ENCODE measurements around the gene PDCD4.
A peak's percentile ranks its signal among the peaks of the same experiment; 100 is the strongest.
"Not testable (repeated sequence)": the region's sequence is repeated elsewhere in the genome, so short reads cannot be mapped to it uniquely, and the experiment has no call there.

The PDCD4 gene

DNA sequence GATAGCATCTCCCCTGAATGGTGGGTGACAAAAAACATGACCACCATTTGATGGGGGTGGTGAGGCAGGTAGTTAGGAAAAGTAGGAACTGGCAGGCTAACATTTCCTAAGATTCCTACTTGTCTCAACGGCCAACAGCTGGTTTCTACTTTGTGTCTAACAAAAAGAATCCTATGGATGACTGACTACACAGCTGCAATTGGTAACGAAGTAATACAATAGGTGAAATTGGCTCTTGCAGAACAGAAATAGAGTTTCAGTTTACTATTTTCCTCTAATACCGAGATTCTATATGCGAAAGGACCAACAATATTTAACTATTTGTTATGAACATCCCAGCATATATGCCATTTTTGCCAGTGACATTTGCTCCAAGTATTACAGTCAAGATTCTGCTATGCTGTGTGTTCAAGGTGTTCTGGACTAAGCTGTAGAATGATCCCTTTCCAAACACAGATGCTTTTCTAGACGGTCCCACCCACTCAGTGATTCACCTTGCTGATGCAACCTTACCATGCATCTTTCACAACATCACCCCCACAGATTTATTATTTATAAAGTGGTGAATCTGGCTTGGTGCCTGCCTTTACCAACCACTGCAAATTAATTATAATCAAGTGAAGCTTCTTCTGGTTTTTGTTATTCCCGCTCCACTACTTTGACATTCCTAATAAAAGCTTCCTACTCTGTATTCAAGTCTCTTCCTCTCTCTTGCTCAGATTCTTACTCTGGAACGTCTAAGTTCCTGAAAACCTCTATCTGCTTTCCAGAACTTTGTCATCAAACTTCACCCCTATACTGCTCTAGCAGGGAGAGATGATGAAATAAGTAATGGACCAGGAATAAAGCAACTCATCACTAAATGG lies 30.5 kb downstream of the PDCD4 start:
- TF ChIP-seq, protein P1, sequence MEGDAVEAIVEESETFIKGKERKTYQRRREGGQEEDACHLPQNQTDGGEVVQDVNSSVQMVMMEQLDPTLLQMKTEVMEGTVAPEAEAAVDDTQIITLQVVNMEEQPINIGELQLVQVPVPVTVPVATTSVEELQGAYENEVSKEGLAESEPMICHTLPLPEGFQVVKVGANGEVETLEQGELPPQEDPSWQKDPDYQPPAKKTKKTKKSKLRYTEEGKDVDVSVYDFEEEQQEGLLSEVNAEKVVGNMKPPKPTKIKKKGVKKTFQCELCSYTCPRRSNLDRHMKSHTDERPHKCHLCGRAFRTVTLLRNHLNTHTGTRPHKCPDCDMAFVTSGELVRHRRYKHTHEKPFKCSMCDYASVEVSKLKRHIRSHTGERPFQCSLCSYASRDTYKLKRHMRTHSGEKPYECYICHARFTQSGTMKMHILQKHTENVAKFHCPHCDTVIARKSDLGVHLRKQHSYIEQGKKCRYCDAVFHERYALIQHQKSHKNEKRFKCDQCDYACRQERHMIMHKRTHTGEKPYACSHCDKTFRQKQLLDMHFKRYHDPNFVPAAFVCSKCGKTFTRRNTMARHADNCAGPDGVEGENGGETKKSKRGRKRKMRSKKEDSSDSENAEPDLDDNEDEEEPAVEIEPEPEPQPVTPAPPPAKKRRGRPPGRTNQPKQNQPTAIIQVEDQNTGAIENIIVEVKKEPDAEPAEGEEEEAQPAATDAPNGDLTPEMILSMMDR (IDR thresholded peaks at IDR 0.05; ENCODE audit: low read depth, low read length): no peak
- in situ Hi-C loops (cut with HindIII; ENCODE audit: low sequenced_read_pairs): no loop called here
- no peak overlapping the region for H3K4me3 ChIP-seq (ENCODE audit: low read depth, low read length)
- DNase-seq (ENCODE audit: low read depth, low spot score): peak; percentile 77

DNA sequence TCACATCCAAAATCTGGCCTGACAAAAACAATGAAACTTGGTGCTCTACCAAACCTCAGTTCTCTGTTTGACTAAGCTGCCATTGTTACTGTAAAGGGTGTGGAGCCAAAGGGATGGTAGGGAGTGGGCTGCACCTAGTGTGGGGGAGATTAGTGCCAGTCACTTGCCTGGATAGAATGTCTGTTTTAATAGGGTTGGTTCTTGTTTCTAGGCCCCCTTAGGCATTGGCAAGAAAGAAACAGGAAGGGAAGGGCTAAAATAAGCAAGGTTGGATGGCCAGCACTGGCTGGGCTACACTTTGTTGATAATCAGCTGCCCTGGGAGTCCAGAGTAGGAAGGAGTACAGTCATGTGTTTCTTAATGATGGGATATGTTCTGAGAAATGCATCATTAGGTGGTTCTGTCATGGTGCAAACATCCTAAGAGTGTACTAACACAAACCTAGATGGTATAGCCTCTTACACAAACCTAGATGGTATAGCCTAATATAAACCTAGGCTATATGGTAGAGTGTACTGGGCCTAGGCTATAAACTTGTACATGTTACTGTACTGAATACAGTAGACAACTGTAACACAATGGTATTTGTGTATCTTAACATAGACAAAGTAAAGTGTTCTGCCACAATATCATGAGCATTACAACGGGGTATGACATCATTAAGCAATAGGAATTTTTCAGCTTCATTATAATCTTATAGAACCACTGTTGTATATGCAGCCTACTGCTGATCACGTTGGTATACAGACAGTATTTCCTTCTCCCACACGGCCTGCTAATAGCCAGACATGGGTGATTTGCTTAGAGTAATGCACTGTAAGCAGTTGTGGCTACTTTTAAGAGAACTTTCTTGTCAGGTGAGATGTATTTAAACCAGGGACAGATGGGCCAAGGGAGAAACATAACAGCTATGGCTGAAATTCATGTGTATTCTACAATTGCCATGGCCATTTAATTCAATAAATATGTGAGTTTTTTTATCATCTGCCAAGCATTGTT lies 31.9 kb downstream of the PDCD4 start:
- in situ Hi-C loops (cut with HindIII; ENCODE audit: low sequenced_read_pairs): no loop called here
- TF ChIP-seq, protein P1 (IDR thresholded peaks at IDR 0.05; ENCODE audit: low read depth, low read length): no peak
- DNase-seq (ENCODE audit: low read depth, low spot score): no peak
- H3K4me3 ChIP-seq (ENCODE audit: low read depth, low read length): no peak overlapping the region

DNA sequence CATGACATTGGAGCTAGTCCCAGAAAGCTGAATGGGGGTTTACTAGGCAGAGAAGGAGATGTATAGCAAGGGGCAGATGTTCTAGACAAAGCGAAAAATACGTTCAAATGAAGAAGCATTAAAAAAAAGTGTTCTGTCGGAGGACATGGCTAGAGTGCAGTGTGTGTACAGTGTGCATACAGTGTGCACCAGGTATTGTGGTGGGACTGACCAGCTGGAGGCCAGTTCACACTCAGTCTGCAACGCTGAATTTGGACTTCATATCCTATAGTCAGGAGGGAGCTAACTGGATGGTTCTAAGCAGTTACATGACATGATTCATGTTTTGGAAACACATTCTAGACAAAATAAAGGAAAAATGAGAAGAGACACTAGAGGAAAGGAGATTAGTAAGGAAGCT lies 38.4 kb downstream of the PDCD4 start:
- in situ Hi-C loops (cut with HindIII; ENCODE audit: low sequenced_read_pairs): no loop called here
- TF ChIP-seq, protein P1 (IDR thresholded peaks at IDR 0.05; ENCODE audit: low read depth, low read length): no peak

DNA sequence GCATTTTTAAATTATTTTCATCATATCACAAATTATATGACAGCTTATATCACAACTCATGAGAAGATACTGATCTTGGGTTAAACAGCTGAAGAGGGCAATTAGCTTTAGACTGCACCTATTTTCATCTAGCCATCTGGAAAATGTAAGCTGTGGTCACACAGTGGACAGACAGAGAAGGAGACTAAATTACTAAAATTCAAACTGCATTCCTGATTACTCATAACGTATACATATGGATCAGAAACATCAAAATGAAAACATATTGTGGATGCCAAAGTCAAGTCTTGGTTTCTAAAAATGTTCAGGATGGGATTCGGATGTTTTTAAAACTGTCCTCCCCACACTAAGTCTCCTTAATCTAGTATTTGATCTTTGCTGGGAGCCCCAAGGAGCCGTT lies 40.6 kb downstream of the PDCD4 start:
- DNase-seq (ENCODE audit: low read depth, low spot score): peak; percentile 62
- in situ Hi-C loops (cut with HindIII; ENCODE audit: low sequenced_read_pairs): no loop called here
- no peak overlapping the region for H3K4me3 ChIP-seq (ENCODE audit: low read depth, low read length)
- TF ChIP-seq, protein P1 (IDR thresholded peaks at IDR 0.05; ENCODE audit: low read depth, low read length): no peak

More for the DNA sequence above, 38.4 kb downstream of the PDCD4 start:
- H3K4me3 ChIP-seq (ENCODE audit: low read depth, low read length): no peak overlapping the region
- DNase-seq (ENCODE audit: low read depth, low spot score): no peak

DNA sequence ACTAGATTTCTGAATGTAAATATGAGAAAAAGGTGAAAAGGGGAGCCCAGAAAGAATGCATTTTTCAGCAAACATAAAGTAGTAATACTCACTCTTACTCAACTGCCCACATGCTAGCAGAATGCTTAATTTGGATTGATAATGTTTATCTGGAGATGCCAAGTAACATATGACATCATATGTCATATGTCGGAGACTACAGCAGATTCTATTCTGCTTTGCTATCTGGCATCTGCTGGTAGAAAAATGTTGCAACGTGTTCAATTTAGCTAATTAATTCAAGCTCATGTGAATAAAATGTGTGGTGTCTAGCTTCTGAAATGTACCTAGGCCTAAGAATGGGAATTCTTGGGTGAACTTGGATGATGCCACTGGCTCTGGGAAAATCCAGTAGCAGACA lies 42.7 kb downstream of the PDCD4 start:
- in situ Hi-C loops (cut with HindIII; ENCODE audit: low sequenced_read_pairs): no loop called here
- no peak for DNase-seq (ENCODE audit: low read depth, low spot score)
- TF ChIP-seq, protein P1 (IDR thresholded peaks at IDR 0.05; ENCODE audit: low read depth, low read length): no peak

DNA sequence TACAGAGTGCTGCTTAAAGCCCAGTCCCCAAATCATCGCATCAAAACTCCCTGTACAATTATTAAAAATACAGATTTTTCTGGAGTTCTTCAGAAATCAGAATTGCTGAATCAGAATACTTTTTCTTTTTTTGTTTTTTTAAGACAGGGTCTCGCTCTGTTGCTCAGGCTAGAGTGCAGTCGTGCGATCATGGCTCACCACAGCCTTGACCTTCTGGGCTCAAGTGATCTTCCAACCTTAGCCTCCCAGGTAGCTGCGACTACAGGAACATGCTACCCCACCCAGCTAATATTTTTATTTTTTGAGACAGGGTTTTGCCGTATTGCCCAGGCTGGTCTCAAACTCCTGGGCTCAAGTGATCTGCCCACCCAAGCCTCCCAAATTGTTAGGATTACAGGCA lies 43.3 kb downstream of the PDCD4 start:
- no peak overlapping the region for H3K4me3 ChIP-seq (ENCODE audit: low read depth, low read length)
- in situ Hi-C loops (cut with HindIII; ENCODE audit: low sequenced_read_pairs): no loop called here
- no peak for DNase-seq (ENCODE audit: low read depth, low spot score)
- TF ChIP-seq, protein P1 (IDR thresholded peaks at IDR 0.05; ENCODE audit: low read depth, low read length): no peak

More for the DNA sequence above, 42.7 kb downstream of the PDCD4 start:
- no peak overlapping the region for H3K4me3 ChIP-seq (ENCODE audit: low read depth, low read length)

DNA sequence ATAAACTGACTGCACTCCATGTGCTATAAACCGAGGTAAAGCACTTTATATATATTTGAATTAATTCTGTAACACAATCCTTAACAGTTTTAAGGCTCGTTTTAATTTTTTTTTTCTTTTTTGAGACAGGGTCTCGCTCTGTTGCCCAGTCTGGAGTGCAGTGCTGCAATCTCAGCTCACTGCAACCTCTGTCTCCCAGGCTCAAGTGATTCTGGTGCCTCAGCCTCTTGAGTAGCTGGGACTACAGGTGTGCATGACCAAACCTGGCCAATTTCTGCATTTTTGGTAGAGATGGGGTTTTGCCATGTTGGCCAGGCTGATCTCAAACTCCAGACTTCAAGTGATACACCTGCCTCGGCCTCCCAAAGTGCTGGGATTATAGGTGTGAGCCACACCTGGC lies 43.9 kb downstream of the PDCD4 start:
- DNase-seq (ENCODE audit: low read depth, low spot score); in situ Hi-C loops (cut with HindIII; ENCODE audit: low sequenced_read_pairs); H3K4me3 ChIP-seq (ENCODE audit: low read depth, low read length): not testable (repeated sequence)
